ENCODE results near the gene UROC1.

UROC1 gene

DNA sequence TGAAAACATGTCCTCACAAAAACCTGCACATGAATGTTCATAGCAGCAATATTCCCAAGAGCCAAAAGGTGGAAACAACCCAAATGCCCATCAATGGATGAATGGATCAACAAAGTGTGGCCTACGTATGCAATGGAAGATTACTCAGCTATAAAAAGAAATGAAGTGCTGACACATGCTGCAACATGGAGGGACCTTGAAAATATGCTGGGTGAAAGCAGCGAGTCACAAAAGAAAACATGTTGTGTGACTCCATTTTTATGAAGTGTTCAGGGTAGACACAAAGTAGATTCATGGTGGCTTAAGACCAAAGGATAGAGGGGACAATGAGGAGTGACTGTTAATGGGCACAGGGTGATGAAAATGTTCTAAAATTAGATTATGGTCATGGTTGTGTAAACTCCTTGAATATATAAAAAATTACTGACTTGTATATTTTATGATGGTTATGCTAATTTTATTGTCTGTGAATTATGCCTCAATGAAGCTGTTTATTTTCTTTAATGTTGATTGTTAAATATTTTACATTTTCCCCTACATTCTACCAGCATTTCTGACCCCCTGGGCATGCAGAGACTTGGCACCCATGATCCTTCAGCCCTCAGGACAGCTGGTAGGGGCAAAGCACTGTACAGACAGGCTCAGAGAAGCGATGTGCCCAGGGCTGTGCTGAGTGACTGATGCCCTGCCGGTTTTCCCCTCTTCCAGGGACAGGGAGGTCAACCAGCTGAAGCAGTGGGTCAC, 85.0 kb downstream of the UROC1 start:
- Histone ChIP-seq H3K4me3 (no peak overlapping the region), H3K36me3 (ENCODE audit: insufficient read depth, low read length) (peaks cover 20% of the 10 kb centered on the region), H3K9me3 (ENCODE audit: low read depth, low read length) (no peaks in the 10 kb centered on the region), H3K9ac (ENCODE audit: insufficient read length) (no peak overlapping the region), H3K27ac (peak overlapping the region; percentile 55)
- no peak for DNase-seq (ENCODE audit: low read depth, low spot score)
- no peak for TF ChIP-seq EZH2 (IDR thresholded peaks at IDR 0.05)
- TF ChIP-seq FOXP2 (optimal IDR thresholded peaks at IDR 0.05; ENCODE audit: control extremely low read depth, extremely low read length, insufficient read depth), result no peak
- no peak for TF ChIP-seq POLR2AphosphoS5 (IDR thresholded peaks at IDR 0.05; ENCODE audit: borderline replicate concordance, low read depth, low read length)

All from SK-N-MC (cell line).